PC-9 (cell line): ENCODE results near the gene TMOD2. TPM values are rescaled to one million over a fixed set of nuclear protein-coding genes. Genes with fewer than 3 reads are reported as not detected.

Experiments used
- BruUV-seq: library from RNA; stranded (reverse); fragments of 400-500 nt; replicated peaks from 2 replicates; lab custom pipeline; 2021; lab: Mats Ljungman, UMichigan
- CTCF ChIA-PET: fragments of 300-600 bp; sonication (Branson Sonifier 250); formaldehyde crosslinking; loops from one replicate; lab custom pipeline; 2022; ENCODE audit warnings: antibody characterized with exemption; lab: Charles Lee
- POLR2A ChIA-PET: fragments of 300-600 bp; sonication (Branson Sonifier 250); formaldehyde crosslinking; loops from one replicate; lab custom pipeline; 2022; ENCODE audit warnings: antibody characterized with exemption; ENCODE audit not compliant: unreplicated experiment; lab: Charles Lee
- DNase-seq, 2 experiments: peaks; one replicate each; pipeline versions ENCODE4 v3.0.0 to v3.0.0-alpha.2; 2015 to 2022; ENCODE audit warnings: mixed read lengths in 1 of 2
- H2AFZ ChIP-seq: fragments of 200-600 bp; sonication (generic); 2 replicates; pipeline ENCODE4 v1.8.1; 2017; ENCODE audit warnings: antibody characterized with exemption
- H3F3A ChIP-seq: fragments of 200-600 bp; sonication (generic); 2 replicates; pipeline ENCODE4 v1.8.1; 2017; ENCODE audit warnings: antibody characterized with exemption, mild to moderate bottlenecking, low read depth; ENCODE audit not compliant: insufficient read depth
- H3K27ac ChIP-seq: fragments of 200-600 bp; sonication (generic); 2 replicates; pipeline ENCODE4 v1.6.1; 2016; ENCODE audit warnings: mixed run types
- H3K27me3 ChIP-seq: fragments of 200-600 bp; sonication (generic); 2 replicates; pipeline ENCODE4 v1.6.1; 2016; ENCODE audit warnings: low read depth, mixed run types; ENCODE audit not compliant: insufficient read depth
- H3K36me3 ChIP-seq: fragments of 200-600 bp; sonication (generic); 2 replicates; pipeline ENCODE4 v1.6.1; 2016; ENCODE audit warnings: low read depth, mixed run types
- H3K4me1 ChIP-seq: fragments of 200-600 bp; sonication (generic); replicated peaks from 2 replicates; pipeline ENCODE4 v1.6.1; 2016; ENCODE audit warnings: mixed run types; ENCODE audit not compliant: insufficient read depth
- H3K4me2 ChIP-seq: fragments of 200-600 bp; sonication (generic); 2 replicates; pipeline ENCODE4 v1.6.1; 2017; ENCODE audit warnings: mixed run types
- H3K4me3 ChIP-seq: fragments of 200-600 bp; sonication (generic); 2 replicates; pipeline ENCODE4 v1.6.1; 2016; ENCODE audit warnings: mixed run types
- H3K79me2 ChIP-seq: fragments of 200-600 bp; sonication (generic); 2 replicates; pipeline ENCODE4 v1.6.1; 2017; ENCODE audit warnings: low read depth, mixed run types
- H3K9me2 ChIP-seq: fragments of 200-600 bp; sonication (generic); 2 replicates; pipeline ENCODE4 v1.8.1; 2017; ENCODE audit warnings: mild to moderate bottlenecking; ENCODE audit not compliant: insufficient read depth
- H3K9me3 ChIP-seq: fragments of 200-600 bp; sonication (generic); 2 replicates; pipeline ENCODE4 v1.8.1; 2016; ENCODE audit warnings: low read depth; ENCODE audit not compliant: insufficient read depth
- H4K20me1 ChIP-seq: fragments of 200-600 bp; sonication (generic); 2 replicates; pipeline ENCODE4 v1.8.1; 2017; ENCODE audit not compliant: insufficient read depth
- EZH2 ChIP-seq: fragments of 200-600 bp; sonication (generic); IDR thresholded peaks from 2 replicates; pipeline ENCODE4 v1.8.0; 2017; ENCODE audit warnings: antibody characterized with exemption, low read depth
- intact Hi-C: fragments of 100-400 bp; cut with micrococcal nuclease; formaldehyde crosslinking; loops from one replicate; pipeline ENCODE4 v1.10.0; 2022; ENCODE audit not compliant: unreplicated experiment
- total RNA-seq: library from RNA; stranded (reverse); gene quantifications from 2 replicates; pipeline ENCODE4 v1.2.3, GENCODE V29; 2021
- TF ChIP-seq, protein P1 (sequence below): fragments of 200-600 bp; sonication (generic); conservative IDR thresholded peaks from 2 replicates; pipeline ENCODE4 v1.6.1; 2017; ENCODE audit warnings: mixed run types, antibody characterized with exemption, mild to moderate bottlenecking, moderate library complexity

TMOD2 gene
- total RNA-seq, 1 experiment from 2014 or later, result 4.2 TPM

DNA sequence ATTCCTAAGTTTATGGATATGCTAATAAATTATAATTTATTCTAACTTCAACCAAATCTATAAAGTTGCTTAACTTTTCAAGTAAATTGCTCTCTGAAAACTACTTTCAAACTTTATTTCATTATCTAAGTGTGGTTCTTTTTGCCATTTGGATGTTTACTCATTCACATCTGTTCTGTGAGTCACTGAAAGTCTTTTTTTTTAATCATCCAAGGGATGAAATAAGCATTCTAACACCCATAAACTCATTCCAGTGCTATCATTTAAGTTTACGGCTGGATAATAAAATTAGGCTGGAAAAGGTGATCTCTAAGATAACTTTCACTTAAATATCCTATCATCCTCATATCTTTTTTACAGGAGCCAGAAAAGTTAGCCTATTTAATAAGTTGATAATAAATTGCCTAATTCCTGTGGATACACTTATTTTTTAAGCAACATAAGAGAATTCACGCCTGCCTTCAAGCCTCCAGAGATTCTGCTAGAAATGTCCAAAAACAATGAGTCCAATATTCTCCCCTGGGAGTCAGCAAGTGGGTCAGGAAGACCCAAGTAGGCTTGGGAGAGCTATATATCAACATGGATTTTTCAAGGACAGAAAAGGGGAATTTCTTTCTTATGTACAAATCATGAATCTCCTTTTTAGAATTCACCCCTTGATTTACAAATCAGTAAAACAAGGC is 44.3 kb upstream of the TMOD2 start:
- no peaks in the 10 kb centered on the region for H3K79me2 ChIP-seq
- no peaks in the 10 kb centered on the region for H3K36me3 ChIP-seq
- DNase-seq, result no peak
- no peaks in the 10 kb centered on the region for H3F3A ChIP-seq
- no peak overlapping the region for H3K4me3 ChIP-seq
- CTCF ChIA-PET, result no interaction called here
- H3K27ac ChIP-seq, result no peak overlapping the region
- no peaks in the 10 kb centered on the region for H3K9me2 ChIP-seq
- intact Hi-C loops, result no loop called here
- POLR2A ChIA-PET, result no interaction called here
- no peak overlapping the region for H2AFZ ChIP-seq
- BruUV-seq, result no TSS peak
- H3K9me3 ChIP-seq, result no peaks in the 10 kb centered on the region
- no peaks in the 10 kb centered on the region for H4K20me1 ChIP-seq
- no peaks in the 10 kb centered on the region for H3K27me3 ChIP-seq
- no peak for TF ChIP-seq EZH2
- TF ChIP-seq, protein P1, sequence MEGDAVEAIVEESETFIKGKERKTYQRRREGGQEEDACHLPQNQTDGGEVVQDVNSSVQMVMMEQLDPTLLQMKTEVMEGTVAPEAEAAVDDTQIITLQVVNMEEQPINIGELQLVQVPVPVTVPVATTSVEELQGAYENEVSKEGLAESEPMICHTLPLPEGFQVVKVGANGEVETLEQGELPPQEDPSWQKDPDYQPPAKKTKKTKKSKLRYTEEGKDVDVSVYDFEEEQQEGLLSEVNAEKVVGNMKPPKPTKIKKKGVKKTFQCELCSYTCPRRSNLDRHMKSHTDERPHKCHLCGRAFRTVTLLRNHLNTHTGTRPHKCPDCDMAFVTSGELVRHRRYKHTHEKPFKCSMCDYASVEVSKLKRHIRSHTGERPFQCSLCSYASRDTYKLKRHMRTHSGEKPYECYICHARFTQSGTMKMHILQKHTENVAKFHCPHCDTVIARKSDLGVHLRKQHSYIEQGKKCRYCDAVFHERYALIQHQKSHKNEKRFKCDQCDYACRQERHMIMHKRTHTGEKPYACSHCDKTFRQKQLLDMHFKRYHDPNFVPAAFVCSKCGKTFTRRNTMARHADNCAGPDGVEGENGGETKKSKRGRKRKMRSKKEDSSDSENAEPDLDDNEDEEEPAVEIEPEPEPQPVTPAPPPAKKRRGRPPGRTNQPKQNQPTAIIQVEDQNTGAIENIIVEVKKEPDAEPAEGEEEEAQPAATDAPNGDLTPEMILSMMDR, result no peak
- H3K4me2 ChIP-seq, result no peak overlapping the region
- no peaks in the 10 kb centered on the region for H3K4me1 ChIP-seq

DNA sequence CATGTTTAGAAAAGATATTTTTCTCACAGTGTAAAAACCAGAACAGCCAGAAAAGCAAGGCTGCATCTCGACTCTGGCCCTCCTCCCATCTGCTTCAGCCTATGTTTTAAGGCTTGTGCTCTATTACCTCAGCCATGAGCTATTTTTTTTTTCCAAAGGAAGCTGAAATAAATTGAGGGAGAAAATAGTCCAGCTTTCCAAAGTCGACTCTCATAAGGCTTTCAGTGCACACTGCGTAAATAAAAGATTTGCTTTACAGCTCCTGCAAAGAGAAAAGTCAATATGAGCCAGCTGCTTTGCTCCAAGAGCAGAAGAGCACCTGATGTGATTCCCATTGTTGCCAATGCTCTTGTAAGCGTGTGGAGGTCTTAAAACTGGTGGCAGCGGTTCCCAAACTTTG is 43.4 kb upstream of the TMOD2 start:
- no peaks in the 10 kb centered on the region for H3K36me3 ChIP-seq
- no peak overlapping the region; the same call in 1 of the 2 replicates for H2AFZ ChIP-seq
- no peak for DNase-seq
- no peak overlapping the region for H3K27ac ChIP-seq
- BruUV-seq, result no TSS peak
- H3K4me3 ChIP-seq, result no peak overlapping the region
- H3K4me2 ChIP-seq, result no peak overlapping the region
- ChIA-PET POLR2A (no interaction called here), CTCF (interaction anchor here (0.5 kb wide), 1 partner anchor 33 kb away, joined by 3 read pairs; no protein-coding TSS in a partner anchor)
- no peaks in the 10 kb centered on the region for H3K27me3 ChIP-seq
- H3F3A ChIP-seq, result no peaks in the 10 kb centered on the region
- no peaks in the 10 kb centered on the region for H3K9me2 ChIP-seq
- H4K20me1 ChIP-seq, result no peaks in the 10 kb centered on the region
- H3K4me1 ChIP-seq, result no peaks in the 10 kb centered on the region
- H3K9me3 ChIP-seq, result no peaks in the 10 kb centered on the region
- intact Hi-C loops, result no loop called here
- TF ChIP-seq EZH2, result no peak
- TF ChIP-seq, protein P1, result no peak
- no peaks in the 10 kb centered on the region for H3K79me2 ChIP-seq

- TF ChIP-seq, protein P1, result no peak
- TF ChIP-seq EZH2, result no peak
- CTCF ChIA-PET, result interaction anchor here (0.7 kb wide), 1 partner anchor 65 kb away, joined by 6 read pairs; no protein-coding TSS in a partner anchor
- H3K27ac ChIP-seq, result no peak overlapping the region
- BruUV-seq, result no TSS peak
- H3K9me3 ChIP-seq, result no peaks in the 10 kb centered on the region
- no peaks in the 10 kb centered on the region for H4K20me1 ChIP-seq
- no peak for DNase-seq
- H3K27me3 ChIP-seq, result no peaks in the 10 kb centered on the region
- POLR2A ChIA-PET, result no interaction called here
- intact Hi-C loops, result no loop called here
- H3F3A ChIP-seq, result no peaks in the 10 kb centered on the region
- H3K4me2 ChIP-seq, result no peak overlapping the region
- H3K9me2 ChIP-seq, result no peaks in the 10 kb centered on the region
- H3K4me1 ChIP-seq, result no peaks in the 10 kb centered on the region
- H3K36me3 ChIP-seq, result no peaks in the 10 kb centered on the region
- no peak overlapping the region for H2AFZ ChIP-seq
- no peaks in the 10 kb centered on the region for H3K79me2 ChIP-seq
- no peak overlapping the region for H3K4me3 ChIP-seq
These were observed 42.4 kb upstream of the TMOD2 start for GRCh38 chr15:51709031-51709430.
